GM19025 (cell line): ENCODE measurements around the gene ELP2.

Experiments
- ATAC-seq: cut with Tn5 transposase; IDR thresholded peaks from one replicate; pipeline ENCODE4 v1.9.1; 2021; ENCODE audit warnings: mild to moderate bottlenecking, low read depth, moderate library complexity; ENCODE audit not compliant: unreplicated experiment

Gene ELP2

GRCh38 chr18:36212301-36213171 is 82.8 kb downstream of the ELP2 start:
- ATAC-seq, result no peak

- ATAC-seq, result no peak
These were observed 85.1 kb downstream of the ELP2 start for GRCh38 chr18:36214811-36215210.

- ATAC-seq, result no peak
These were observed 85.9 kb downstream of the ELP2 start for GRCh38 chr18:36215577-36215976.

GRCh38 chr18:36217348-36217747 is 87.6 kb downstream of the ELP2 start:
- ATAC-seq, result no peak

- ATAC-seq, result no peak
These were observed 99.5 kb downstream of the ELP2 start for GRCh38 chr18:36229188-36229587.
